Measurements from ENCODE around the gene PIK3C2G. TPM values are rescaled to one million over a fixed set of nuclear protein-coding genes. Genes with fewer than 3 reads are reported as not detected.

Gene PIK3C2G
- total RNA-seq, 1 donor from 2014 or later, result not detected

DNA sequence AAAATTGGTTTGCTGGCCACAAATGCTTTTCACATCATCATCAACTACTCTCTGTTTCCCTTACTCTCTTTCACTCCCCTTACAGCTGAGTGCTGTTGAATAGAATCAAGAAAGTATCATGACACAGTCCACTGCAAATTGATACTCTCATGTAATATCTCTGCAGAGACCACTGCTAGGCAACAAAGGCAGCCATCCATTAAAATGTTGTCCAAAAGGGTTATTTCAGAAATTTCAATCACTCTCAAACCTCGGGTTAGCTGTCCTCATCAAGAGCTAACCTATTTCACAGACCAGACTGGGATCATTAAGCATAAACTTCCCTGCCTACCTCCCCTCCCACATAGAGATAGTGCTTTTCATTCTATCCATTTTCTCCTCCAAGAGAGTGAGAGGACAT, 289.8 kb downstream of the PIK3C2G start:
- no peak for DNase-seq (ENCODE audit: low spot score in 2 of 2)
- Histone ChIP-seq H3K27me3 (no peaks in the 10 kb centered on the region), H3K27ac (no peak overlapping the region), H3K36me3 (no peaks in the 10 kb centered on the region), H3K9me3 (no peaks in the 10 kb centered on the region), H3K4me1 (no peaks in the 10 kb centered on the region), H3K4me3 (no peak overlapping the region)
- TF ChIP-seq, protein P1, sequence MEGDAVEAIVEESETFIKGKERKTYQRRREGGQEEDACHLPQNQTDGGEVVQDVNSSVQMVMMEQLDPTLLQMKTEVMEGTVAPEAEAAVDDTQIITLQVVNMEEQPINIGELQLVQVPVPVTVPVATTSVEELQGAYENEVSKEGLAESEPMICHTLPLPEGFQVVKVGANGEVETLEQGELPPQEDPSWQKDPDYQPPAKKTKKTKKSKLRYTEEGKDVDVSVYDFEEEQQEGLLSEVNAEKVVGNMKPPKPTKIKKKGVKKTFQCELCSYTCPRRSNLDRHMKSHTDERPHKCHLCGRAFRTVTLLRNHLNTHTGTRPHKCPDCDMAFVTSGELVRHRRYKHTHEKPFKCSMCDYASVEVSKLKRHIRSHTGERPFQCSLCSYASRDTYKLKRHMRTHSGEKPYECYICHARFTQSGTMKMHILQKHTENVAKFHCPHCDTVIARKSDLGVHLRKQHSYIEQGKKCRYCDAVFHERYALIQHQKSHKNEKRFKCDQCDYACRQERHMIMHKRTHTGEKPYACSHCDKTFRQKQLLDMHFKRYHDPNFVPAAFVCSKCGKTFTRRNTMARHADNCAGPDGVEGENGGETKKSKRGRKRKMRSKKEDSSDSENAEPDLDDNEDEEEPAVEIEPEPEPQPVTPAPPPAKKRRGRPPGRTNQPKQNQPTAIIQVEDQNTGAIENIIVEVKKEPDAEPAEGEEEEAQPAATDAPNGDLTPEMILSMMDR (IDR thresholded peaks at IDR 0.05), result no peak
- intact Hi-C loops (cut with DNase I), result no loop called here

GRCh38 chr12:18551701-18552100, 290.4 kb downstream of the PIK3C2G start:
- DNase-seq (ENCODE audit: low spot score in 2 of 2), result no peak
- Histone ChIP-seq H3K4me3 (no peak overlapping the region), H3K27me3 (no peaks in the 10 kb centered on the region), H3K36me3 (no peaks in the 10 kb centered on the region), H3K27ac (no peak overlapping the region), H3K9me3 (no peaks in the 10 kb centered on the region), H3K4me1 (no peaks in the 10 kb centered on the region)
- intact Hi-C loops (cut with DNase I), result no loop called here
- TF ChIP-seq, protein P1 (IDR thresholded peaks at IDR 0.05), result no peak

DNA sequence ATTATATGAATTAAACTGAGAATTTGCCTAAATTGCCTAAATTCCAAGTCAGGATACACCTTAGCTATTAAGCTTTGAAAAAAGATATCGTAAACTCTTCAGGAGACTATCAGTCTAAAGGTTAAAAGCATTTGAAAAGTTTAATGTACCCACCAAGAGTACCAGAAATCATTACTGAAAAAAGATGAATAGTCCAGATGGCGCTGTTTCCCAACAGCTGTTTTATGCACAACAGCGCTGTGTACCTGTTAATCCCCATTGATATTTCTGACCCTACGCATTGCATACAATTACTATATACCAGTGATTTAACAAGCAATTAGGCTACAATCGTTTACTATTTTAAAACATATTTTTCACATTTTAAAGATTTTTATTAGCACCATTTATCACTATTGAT, 291.5 kb downstream of the PIK3C2G start:
- H3K27me3 ChIP-seq, result no peaks in the 10 kb centered on the region
- intact Hi-C loops (cut with DNase I), result no loop called here
- H3K27ac ChIP-seq, result no peak overlapping the region
- H3K36me3 ChIP-seq, result no peaks in the 10 kb centered on the region
- no peak overlapping the region for H3K4me3 ChIP-seq
- H3K4me1 ChIP-seq, result no peaks in the 10 kb centered on the region
- no peak for DNase-seq (ENCODE audit: low spot score in 2 of 2)
- H3K9me3 ChIP-seq, result no peaks in the 10 kb centered on the region
- TF ChIP-seq, protein P1 (IDR thresholded peaks at IDR 0.05), result no peak

DNA sequence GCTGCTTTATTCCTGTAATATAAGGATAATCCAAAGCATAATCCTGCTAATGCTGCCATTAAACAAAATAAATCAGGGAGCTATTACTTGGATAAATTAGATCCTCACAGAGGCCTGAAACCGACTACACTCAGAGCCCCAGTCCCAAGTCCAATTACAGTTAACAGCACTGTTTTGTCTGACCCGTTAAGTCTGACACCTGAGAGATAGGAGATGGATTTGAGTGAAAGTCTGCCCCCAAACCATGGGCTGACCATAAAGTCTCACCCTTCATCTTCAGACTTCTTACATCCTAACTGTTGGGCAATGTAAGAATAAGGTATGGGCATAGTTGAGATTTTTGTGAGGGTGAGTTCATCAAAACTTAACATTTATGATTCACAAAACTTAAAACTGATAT, 294.8 kb downstream of the PIK3C2G start:
- Histone ChIP-seq H3K9me3 (no peaks in the 10 kb centered on the region), H3K36me3 (no peaks in the 10 kb centered on the region), H3K27me3 (no peaks in the 10 kb centered on the region), H3K4me3 (no peak overlapping the region), H3K27ac (no peak overlapping the region), H3K4me1 (no peaks in the 10 kb centered on the region)
- DNase-seq (ENCODE audit: low spot score in 2 of 2), result no peak
- TF ChIP-seq, protein P1 (IDR thresholded peaks at IDR 0.05), result no peak
- intact Hi-C loops (cut with DNase I), result no loop called here

- TF ChIP-seq, protein P1 (IDR thresholded peaks at IDR 0.05), result no peak
- no peaks in the 10 kb centered on the region for H3K9me3 ChIP-seq
- no peaks in the 10 kb centered on the region for H3K4me1 ChIP-seq
- H3K27ac ChIP-seq, result no peak overlapping the region
- no peaks in the 10 kb centered on the region for H3K27me3 ChIP-seq
- no peaks in the 10 kb centered on the region for H3K36me3 ChIP-seq
- intact Hi-C loops (cut with DNase I), result no loop called here
- no peak overlapping the region for H3K4me3 ChIP-seq
- no peak for DNase-seq (ENCODE audit: low spot score in 2 of 2)
These were observed 297.9 kb downstream of the PIK3C2G start for GRCh38 chr12:18559242-18559641.

GRCh38 chr12:18562531-18562930, 301.2 kb downstream of the PIK3C2G start:
- DNase-seq (ENCODE audit: low spot score in 2 of 2), result no peak
- H3K27me3 ChIP-seq, result no peaks in the 10 kb centered on the region
- intact Hi-C loops (cut with DNase I), result no loop called here
- no peak overlapping the region for H3K4me3 ChIP-seq
- TF ChIP-seq, protein P1 (IDR thresholded peaks at IDR 0.05), result no peak
- H3K9me3 ChIP-seq, result no peaks in the 10 kb centered on the region
- H3K36me3 ChIP-seq, result no peaks in the 10 kb centered on the region
- H3K4me1 ChIP-seq, result no peaks in the 10 kb centered on the region
- H3K27ac ChIP-seq, result no peak overlapping the region
